HG03060 (cell line): Measurements from ENCODE around the gene CCNL2.
"Not testable (repeated sequence)": the region's sequence is repeated elsewhere in the genome, so short reads cannot be mapped to it uniquely, and the experiment has no call there.

Experiments
- ATAC-seq: cut with Tn5 transposase; IDR thresholded peaks from one replicate; pipeline ENCODE4 v1.9.1; 2021; ENCODE audit warnings: low read depth, moderate number of reproducible peaks; ENCODE audit not compliant: unreplicated experiment

Gene CCNL2

DNA sequence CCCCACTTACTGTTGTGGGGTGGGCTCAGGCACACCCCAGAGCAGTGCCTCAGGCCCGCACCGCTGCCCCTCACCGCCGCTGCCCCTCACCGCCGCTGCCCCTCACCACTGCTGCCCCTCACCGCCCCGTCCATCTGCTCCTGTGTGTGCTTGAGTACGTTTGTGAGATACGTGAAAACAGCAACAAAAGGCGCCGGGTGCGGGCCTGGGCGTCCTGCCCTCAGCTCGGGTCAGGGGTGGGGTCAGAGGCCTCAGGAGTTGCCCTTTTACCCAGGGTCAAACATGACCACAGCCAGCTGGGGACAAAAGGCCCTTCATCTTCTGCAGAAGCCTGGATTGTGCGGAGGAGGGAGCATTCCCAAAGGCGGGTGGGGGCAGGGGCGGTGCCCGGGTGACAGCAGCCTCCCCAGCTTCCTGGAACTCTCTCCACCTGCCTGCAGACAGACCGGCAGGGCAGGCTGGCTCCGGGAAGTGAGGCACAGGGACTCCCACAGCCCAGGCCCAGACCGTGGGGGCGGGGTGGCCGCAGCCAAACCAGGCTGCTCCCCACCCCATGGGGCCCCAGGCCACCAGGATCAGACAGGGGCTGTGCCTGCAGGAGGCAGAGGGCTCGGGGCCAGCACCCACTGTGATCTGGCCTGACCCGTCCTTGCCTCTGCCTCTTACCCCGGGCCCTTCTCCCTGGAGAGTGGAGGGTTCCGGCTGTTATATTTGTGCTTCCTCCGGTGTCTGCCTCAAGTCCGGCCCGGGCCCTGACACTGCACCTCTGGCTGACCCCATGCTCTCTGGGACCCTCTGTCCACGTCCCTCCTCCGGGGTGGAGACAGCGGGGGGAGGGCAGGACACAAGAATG, 34.0 kb upstream of the CCNL2 start:
- ATAC-seq, result no peak

DNA sequence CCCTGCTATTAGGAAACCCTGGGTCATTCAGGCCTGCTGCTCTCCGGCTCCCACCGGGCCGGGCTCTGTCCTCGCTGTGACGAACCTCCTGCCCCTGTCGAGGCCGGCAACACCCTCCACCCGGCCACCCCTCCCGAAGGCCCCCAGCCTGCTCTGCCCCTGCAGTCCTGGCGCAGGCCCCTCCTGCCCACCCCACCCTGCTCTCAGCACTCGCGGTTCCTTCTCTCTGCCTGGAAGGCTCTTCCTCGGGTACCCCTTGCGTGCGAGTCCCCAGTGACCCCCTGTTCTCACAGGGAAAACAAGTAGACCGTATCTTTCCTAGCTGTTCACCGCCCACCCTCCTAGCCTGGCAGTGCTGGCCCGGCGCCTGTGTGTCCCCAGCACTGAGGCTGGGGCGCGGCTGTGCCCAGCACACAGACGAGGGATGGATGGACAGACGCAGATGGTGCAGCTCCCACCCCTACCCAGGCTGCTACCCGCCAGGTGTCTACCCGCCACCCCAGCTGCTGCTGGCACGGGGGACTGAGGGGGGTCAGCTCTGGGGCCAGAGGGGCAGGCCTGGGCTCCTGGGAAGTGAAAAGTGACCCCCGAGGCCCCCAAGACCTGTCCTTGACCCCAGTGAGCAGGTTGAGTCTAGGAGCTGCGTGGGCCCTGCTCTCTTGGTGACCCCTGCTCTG, 33.3 kb upstream of the CCNL2 start:
- ATAC-seq, result no peak

DNA sequence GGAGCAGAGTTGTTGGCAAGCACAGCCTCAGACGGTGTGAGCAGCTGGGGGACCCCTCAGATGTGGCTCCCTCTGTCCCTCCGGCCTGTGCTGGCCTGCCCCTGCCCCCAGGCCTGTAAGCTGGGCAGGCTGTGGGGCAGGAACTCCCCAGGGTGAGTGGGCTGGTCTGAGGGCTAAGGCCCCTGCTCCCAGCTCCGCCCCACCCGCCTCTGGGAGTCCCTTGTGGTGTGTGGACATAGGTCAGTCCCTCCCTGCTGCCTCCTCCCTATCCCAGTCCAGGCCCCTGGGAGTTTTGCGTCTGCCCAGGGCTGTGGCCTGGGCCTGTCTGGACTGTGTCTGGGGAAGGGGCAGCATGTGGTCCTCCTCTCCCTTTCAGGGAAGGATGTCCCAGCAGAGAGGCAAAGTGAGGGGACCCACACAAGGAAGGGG, 32.7 kb upstream of the CCNL2 start:
- no peak for ATAC-seq

DNA sequence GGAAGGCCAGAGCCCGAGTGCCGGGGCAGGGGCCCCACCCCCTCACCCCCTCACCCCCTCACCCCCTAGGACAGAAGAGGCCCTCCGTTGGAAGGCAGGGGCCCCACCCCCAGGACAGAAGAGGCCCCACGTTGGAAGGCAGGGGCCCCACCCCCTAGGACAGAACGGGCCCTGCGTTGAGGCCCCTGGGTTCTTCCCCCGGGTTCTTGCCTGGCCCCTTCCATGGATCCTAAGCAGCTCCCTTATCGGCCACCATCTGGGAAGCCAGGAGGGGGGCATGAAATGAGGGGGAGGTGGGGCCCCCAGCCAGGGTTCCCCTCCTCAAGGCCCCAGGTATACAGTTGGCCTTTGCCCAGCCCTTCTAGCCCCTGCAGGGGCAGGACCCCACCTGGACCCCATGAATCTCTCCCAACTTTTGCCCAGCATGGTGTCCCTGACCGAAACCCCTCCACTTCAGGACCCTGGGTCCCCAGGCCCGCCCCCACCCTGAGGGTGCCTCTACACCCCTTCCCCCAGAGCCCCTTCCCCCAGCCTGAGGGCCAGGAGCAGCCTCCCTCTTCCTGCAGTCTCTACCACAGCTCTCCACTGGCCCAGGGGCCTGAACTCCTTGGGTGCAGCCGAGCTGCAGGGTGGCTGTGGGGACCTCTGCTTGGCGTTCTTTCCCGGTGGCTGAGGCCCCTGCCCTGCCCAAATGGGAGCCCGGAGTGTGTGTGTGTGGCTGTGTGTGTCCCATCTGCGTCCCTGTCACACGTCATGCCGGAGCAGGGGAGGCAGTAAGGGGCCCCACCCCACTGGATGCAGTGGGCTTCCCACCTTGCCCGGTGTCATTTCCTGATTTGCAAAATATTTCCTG, 32.1 kb upstream of the CCNL2 start:
- ATAC-seq, result no peak

DNA sequence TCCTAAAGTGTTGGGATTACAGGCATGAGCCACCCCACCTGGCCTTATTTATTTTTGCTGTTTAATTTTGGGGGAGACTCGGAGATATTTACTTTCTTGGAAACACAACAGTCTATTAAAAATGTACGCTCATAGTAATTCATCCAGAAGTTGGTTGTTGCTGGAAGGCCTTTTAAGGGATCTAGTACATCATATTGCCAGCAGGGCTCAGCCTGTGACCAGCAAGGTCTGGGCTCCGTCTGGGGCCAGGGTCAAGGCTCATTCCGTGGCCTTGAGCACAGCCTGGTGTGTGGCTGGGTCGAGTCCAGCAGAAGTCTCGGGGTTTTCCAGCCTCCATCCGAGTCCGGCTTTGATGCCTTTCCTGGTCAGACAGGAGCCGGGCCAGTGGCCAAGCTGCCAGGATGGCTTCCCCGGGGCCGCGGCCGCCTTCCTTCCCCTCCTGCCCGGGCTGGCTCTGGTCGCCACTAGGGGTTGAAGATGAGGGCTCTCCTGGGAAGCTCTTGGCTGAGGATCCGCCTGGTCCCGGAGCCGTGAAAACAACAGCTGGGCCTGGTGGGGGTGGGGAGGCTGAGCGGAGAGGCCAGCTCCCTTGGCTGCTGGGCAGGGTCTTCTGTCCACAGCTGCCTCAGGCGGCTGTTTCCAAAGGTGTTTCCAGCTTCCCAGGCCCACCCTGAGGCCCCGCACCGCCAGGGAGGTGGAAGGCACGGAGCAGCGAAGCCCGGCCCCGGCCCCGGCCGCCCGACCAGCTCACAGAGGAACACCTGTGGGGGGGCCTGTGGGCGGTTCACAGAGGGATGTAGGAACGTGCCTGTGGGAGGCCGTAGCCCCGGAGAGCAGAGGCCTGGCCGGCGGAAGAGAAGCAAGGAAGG, 31.2 kb upstream of the CCNL2 start:
- ATAC-seq, result no peak

DNA sequence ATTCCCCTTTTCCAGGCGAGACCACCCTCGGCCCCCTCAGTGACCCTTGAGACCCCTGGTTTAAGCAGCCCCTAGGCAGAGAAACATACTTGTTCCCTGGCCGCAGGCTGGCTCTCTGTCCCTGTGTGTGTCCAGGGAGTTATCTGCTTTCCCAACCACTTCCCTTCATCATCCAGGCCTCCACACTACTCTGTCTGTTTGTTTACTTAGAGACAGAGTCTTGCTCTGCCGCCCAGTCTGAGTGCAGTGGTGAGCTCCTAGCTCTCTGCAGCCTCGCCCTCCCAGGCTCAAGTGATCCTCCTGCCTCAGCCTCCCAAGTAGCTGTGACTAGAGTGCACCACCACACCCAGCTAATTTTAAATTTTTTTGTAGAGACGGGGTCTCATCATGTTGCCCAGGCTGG, 30.5 kb upstream of the CCNL2 start:
- ATAC-seq, result no peak

DNA sequence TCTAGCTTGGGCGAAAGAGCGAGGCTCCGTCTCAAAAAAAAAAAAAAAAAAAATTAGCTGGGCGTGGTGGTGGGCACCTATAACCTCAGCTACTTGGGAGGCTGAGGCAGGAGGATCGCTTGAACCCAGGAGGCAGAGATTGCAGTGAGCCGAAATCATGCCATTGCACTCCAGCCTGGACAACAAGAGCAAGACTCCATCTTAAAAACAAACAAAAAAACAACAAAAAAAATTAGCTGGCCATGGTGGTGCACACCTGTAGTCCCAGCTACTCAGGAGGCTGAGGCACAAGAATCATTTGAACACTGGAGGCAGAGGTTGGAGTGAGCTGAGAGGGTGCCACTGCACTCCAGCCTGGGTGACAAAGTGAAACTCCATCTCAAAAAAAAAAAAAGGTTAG, 29.8 kb upstream of the CCNL2 start:
- not testable (repeated sequence) for ATAC-seq

DNA sequence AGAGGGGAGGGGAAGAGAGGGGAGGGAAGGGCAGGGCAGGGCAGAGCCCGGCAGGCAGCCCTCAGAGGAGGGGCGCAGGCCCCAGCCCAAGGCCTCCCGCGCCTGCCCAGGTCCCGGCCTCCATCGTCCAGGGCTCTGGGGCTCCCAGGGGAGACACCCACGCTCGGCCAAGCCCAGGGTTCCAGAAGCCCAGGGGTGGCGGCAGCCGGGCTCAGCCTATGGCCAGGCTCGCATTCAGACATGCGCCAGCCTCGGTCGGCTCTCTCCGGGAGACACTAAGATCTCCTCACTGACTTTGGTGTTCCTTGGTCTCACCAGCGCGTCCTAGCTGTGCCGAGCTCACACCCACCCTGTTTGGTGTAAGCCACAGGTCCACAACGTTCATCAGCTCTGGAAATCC, 29.0 kb upstream of the CCNL2 start:
- ATAC-seq, result no peak

DNA sequence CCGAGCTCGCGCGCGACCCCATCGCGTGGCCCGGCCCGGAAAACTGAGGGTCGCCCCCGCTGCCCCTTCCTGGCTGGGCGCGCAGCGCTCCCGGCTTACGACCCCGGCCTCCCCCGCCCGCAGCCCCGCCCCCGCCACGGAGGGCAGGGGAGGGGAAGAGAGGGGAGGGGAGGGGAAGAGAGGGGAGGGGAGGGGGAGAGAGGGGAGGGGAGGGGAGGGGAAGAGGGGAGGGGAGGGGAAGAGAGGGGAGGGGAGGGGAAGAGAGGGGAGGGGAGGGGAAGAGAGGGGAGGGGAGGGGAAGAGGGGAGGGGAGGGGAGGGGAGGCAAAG, 28.6 kb upstream of the CCNL2 start:
- no peak for ATAC-seq

DNA sequence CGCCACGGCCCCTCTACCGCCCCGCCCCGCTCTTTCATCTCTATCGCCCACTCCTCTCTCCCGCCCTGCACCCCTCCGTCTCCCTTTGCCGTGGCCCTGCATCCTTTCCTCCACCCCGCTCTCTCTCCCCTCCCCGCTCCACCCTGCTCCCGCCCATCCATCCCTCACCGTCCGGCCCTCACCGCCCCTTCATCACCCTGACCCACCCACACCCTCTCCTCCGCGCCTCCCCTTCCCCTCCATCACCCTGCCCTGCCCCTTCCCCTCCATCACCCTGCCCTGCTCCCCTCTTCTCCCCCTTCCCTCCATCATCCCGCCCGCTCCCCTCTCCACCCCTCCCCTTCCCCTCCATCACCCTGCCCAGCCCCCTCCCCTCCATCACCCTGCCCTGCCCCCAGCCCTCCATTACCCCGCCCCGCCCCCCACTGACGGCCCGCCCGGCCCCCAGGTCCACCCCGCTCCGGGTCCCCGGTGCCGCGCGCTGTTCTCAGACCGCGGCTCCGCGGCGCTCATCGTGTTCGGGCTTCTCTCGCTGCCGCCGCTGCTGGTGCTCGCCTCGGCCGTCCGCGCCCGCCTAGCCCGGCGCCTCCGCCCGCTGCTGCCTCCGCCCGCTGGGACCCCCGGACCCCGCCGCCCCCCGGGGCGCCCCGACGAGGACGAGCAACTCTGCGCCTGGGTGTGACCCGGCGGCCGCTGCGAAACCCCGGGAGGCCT, 28.1 kb upstream of the CCNL2 start:
- ATAC-seq, result no peak

DNA sequence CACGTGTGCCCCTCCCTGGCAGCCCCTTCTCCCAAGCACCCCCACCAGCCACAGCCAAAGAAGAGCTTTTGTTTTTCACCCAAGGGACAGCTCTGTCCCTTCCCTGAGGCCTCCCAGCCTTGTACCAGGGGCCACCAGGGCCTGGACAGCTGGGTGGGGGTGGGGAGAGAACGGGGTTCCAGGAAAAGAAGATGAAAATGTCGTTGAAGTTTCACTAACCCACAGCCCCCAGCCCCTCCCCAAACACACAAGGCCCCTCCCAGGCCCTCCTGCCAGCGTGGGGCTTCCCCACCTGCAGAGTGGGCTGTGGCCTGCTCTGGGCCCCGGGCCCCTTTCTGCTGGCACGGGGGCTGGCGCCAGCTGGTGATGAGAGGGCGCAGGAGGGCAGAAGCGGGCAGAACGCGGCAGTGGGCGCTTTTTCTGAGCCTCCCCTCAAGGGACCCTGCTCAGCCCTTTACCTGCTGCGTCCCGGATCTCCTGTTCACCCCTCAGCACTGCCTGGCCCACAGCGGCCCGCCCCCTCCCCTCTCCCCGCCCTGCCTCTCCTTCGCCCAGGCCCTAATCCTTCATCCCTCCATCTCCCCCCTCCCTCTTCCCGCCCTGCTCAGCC, 27.5 kb upstream of the CCNL2 start:
- no peak for ATAC-seq

DNA sequence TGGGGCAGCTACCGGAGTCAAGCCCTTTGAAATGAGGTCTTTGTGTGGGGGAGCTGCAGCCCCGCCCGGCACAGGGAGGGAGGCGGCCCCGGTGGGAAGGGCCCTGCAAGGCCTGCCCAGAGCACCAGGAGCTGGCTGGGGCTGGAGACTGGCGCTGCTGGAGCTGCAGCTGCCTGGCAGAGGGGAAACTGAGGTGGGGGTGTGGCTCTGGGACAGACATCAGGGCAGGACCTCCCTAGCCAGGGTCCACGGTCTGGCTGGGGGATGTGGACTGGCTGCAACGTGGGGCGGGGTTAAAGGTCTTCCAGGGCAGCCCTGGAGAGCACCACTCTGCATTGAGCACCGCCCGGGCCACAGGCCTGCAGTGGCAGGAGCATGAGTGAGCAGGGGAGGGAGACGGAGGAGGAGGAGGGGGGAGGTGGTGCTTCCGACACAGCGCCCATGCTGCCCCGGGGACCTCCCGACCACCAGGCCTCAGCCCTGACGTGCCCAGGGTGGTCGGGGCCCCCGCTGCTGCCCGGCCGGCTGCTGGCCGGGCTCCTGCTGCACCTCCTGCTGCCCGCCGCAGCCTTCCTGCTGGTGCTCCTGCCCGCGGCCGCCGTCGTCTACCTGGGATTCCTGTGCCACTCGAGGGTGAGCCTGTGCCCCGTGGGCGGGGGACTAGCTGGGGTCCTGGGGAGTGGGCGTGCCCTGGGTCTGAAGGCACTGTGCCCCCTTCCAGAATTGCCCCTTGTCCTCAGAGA, 26.8 kb upstream of the CCNL2 start:
- ATAC-seq, result no peak

DNA sequence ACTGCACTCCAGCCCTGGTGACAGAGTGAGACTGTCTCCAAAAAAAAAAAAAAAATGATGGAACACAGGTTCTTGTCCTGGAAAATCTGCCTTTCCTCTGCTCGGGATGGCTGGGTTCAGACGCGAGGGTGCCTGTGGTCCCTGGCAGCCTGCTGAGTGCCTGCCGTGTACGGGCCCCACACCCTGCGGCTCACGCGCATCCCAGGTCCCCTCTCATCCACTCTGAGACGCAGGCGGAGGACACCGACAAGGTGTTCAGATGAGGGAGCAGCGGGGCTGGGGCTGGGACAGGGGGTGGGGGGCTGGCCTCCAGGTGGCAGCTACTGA, 26.3 kb upstream of the CCNL2 start:
- no peak for ATAC-seq

DNA sequence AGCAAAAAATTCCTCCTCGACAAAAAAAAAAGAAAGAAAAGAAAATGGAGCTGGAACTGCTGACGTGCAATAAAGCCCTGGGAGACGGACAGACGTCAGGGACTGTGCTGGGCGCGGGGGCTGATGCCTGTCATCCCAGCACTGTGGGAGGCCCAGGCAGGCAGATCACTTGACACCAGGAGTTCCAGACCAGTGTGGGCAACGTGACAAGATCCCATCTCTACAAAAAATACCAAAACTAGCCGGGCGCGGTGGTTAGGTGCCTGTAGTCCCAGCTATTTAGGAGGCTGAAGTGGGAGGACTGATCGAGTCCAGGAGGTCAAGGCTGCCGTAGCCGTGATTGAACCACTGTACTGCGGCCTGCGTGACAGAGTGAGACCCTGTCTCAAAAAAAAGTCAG, 25.6 kb upstream of the CCNL2 start:
- ATAC-seq, result no peak

DNA sequence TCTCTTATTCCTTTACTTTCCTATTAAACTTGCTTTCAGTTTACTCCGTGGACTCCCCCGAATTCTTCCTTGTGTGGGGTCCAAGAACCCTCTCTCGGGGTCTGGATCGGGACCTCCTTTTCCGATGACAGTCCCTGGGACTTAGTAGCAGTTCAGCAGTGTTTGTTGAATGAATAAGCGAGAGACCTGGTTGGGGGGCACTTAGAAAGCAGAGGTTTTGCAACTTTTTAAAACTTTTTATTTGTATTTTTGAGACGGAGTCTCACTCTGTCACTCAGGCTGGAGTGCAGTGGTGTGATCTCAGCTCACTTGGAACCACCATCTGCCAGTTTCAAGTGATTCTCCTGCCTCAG, 24.1 kb upstream of the CCNL2 start:
- ATAC-seq, result no peak

DNA sequence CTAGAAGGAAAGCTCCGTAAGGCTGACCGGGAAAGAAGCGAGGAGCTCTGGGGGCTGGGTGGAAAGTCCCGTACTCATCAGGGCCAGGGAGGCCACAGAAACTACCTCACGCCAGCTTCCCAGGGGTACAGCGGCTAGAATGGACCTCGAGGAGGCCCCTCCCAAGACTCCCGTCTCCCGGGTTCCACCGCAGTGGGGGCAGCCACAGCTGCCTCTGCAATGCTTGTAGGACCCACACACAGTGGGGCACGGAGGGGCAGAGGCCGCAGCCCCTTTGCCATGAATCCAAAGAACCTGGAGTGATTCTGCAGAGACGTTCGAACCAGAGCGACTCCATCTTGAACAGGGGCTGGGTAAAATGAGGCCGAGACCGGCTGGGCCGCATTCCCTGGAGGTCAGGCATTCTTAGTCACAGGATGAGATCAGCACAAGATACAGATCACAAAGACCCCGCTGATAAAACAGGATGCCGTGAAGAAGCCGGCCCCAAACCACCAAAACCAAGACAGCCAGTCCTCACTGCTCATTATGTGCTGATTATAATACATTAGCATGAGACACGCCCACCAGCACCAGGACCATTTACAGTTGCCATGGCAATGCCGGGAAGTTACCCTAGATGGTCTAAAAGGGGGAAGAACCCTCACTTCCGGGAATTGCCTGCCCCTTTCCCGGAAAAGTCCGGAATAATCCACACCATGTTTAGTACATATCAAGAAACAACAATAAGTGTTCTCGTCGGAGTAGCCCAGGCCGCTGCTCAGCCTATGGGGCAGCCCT, 23.5 kb upstream of the CCNL2 start:
- no peak for ATAC-seq

DNA sequence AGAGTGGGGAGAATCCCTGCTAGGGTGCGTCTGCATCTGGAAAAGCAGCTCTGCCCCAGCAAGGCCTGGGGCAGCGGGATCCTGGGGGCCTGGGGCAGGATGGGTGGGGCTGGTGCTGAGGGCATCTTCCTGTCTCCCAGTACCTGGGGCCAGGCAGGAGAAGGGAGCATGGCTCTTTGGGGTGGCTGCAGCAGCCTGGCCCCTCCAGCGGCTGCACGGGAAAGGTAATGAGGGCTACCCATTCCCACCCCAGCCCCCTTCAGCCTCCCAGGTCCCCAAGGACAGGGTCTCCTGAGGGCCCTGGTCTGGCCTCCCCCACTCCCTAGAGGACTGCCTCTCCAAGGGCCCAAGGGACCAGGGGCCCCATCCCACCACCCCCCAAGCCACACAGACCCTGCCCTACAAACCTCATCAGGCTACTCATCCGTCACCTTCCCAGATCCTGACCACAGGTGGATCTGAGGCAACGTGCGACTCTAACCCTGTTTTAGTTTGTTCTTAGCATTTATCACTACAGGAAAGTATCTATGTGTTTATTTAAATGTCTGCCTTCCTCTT, 22.9 kb upstream of the CCNL2 start:
- no peak for ATAC-seq
